DMS53 treated with DMSO at 0.1 percent for 48 hours (cell line): ENCODE results near the gene MYL2.
"Not testable (repeated sequence)": the region's sequence is repeated elsewhere in the genome, so short reads cannot be mapped to it uniquely, and the experiment has no call there.

Source experiments
- DNase-seq: peaks from one replicate; lab custom pipeline; 2025; ENCODE audit not compliant: unreplicated experiment; lab: John Stamatoyannopoulos, UW

Gene MYL2, protein sequence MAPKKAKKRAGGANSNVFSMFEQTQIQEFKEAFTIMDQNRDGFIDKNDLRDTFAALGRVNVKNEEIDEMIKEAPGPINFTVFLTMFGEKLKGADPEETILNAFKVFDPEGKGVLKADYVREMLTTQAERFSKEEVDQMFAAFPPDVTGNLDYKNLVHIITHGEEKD

GRCh38 chr12:110920324-110920910 is at the start of gene MYL2:
Gene MYL2, minus strand, starts transcription at chr12:110920579. Its CDS starts 50 bp downstream, at chr12:110920529.
- DNase-seq: no peak

- DNase-seq: no peak
These were observed 45.8 kb upstream of the MYL2 start for GRCh38 chr12:110966081-110966760.

- no peak for DNase-seq
These were observed 45.2 kb upstream of the MYL2 start for GRCh38 chr12:110965574-110965973.

GRCh38 chr12:110960795-110961194 is 40.4 kb upstream of the MYL2 start:
- no peak for DNase-seq

DNA sequence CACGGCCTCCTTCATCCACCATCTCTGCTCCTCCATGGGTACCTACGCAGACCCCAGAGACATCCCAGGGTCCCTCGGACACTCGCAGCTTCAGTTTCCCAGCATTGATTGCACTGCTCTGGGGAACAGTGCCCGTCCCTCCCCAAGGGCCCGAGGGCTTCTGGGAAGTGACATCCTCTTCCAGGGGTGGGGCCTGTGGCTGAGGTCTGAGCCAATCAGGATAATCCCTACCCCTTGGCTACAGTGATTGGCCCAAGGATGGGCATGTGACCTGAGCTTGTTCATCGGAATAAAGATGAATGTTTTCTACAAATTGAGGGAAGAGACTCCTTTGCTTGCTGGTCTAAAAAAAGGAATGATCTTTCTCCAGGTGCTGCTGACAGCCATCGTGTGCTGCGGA is 37.3 kb upstream of the MYL2 start:
- no peak for DNase-seq

DNA sequence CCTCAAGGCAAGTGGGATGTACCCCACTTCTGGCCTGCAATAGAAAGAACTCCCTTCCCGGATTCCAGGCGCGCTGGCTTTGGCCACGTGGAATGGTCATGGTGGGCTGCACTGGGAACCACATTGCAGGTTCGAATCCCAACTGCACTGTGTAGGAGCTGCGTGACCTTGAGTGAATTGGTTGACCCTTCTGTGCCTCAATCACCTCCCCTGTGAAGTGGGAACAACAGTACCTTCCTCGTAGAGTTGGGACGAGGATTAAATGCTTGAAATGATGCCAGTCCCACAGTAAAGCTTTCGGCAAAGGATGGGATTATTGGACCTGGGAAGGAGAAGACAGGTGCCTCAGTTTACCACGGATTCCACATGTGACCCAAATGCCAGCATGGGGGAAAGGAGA is 36.8 kb upstream of the MYL2 start:
- no peak for DNase-seq

- DNase-seq: not testable (repeated sequence)
These were observed 30.5 kb upstream of the MYL2 start for GRCh38 chr12:110950867-110951266.

DNA sequence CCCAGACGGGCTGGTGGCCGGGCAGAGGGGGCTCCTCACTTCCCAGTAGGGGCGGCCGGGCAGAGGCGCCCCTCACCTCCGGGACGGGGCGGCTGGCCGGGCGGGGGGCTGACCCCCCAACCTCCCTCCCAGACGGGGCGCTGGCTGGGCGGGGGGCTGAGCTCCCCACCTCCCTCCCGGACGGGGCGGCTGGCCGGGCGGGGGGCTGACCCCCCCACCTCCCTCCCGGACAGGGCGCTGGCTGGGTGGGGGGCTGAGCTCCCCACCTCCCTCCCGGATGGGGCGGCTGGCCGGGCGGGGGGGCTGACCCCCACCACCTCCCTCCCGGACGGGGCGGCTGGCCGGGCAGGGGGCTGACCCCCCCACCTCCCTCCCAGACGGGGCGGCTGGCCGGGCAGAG is 30.1 kb upstream of the MYL2 start:
- not testable (repeated sequence) for DNase-seq

DNA sequence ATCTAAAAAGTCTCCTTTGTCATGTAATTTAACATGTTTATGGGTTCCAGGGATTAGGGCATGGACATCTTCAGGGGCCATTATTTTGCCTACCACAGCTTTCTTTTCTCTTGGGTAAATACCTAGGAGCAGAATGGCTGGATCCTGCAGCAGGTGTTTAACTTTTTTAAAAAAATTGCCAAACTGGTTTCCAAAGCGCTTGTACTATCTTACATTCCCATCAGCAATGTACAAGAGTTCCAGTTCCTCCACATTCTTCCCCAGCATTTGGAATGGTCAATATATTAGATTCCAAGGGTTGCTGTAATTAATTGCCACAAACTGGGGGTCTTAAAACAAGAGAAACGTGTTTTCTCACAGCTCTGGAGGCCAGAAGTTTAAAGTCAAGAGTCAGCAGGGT is 27.7 kb upstream of the MYL2 start:
- no peak for DNase-seq

- DNase-seq: no peak
These were observed 23.0 kb upstream of the MYL2 start for GRCh38 chr12:110943373-110943772.

DNA sequence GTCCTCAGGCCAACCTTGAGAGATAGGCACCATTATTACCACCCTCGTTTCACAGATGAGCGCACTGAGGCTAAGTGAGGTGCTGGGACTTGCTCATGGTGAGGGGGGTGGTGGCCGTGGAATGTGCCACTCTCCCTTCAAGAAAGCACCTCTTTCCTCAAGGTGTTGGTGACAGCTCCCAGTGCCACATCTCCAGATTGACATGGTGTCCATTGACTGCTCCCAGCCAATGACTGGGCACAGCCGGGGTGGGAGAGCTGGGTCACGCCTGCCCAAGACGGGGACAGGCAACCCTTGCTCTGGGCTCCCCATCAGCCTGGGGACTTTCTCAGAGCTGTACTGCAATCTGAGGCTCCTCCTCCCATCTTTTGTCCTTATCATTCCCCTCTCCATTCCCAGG is 21.0 kb upstream of the MYL2 start:
- no peak for DNase-seq

DNA sequence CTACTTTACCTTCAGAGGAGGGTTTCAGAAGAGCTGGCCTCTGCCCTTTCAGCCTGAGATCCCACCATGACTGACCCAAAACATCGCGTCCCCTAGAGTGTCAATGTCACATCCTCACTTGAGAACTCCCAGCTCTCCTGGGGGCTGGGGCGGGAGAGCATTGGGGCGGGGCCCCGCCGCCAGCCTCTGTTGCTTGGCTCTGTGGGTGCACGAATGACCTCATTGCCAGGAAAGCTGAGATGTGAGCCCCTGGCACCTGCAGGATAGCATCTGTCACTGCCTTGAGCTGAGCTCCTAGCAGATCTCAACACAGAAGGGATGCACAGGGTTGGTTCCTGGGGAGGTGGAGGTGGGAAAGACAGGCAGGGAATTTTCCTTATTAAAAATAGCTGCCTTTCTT is 20.6 kb upstream of the MYL2 start:
- no peak for DNase-seq

- no peak for DNase-seq
These were observed 19.9 kb upstream of the MYL2 start for GRCh38 chr12:110940296-110940695.

DNA sequence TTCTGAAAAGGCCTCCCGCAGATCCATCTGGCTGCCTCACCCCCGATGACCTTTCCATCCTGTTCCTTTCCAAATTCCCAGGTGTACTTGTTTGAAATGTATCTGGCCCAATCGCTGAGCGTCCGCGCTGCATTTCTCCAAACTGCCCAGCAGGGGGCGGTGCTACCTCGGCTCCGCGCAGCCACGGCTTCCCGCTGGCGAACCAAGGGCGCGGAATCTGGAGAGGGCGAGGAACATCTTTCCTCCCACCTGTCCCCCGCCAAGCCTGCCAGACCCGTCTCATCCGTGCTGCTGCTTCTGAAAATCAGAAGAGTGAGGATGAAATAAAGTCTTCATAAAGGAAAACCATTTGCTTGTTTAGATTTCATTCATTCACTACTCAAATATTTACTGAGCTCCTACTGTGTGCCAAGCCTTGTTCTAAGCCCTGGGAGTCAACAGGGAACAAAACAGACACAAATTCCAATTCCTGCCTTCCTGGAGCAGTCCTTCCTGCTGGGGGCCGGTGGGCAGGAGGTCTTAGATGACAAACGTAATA is 16.8 kb upstream of the MYL2 start:
- no peak for DNase-seq

- no peak for DNase-seq
These were observed 16.2 kb upstream of the MYL2 start for GRCh38 chr12:110936367-110937103.

- no peak for DNase-seq
These were observed 15.2 kb upstream of the MYL2 start for GRCh38 chr12:110935588-110935987.

DNA sequence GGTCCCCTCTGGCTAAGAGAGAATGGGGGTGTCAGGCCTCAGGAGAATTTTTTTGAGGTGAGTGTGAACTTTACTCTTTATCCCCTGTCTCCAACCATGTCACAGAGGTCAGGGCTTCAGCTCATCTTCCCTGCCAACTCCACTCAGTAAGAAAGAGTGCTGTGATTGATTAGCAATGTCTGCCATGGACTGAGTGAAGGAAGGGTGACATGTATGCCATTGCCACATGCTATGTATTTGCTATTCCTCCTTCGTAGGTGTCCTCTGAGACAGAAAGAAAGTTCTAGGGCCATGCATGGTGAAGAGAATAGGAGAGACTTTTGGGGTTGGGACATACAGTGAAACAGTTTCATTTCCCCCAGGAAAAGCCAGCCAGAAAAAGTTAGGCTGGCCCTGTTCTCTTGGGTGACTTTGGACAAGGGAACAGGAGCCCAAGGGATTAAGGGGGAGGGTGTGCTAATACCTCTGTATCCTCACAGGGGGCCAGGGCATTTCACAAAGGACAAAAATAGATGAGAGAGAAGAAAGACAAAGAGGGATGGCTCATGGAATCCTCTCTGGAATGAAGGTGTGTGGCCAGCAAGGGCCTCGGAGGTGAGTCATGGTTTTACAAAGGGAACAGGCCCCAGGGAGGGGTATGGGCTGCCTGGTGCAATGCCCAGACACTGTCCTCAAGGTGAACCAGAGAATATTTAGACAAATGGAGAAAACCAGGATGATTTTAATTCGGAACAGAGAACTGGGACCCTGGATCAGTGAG is 13.9 kb upstream of the MYL2 start:
- no peak for DNase-seq

GRCh38 chr12:110933326-110933974 is 13.1 kb upstream of the MYL2 start:
- DNase-seq: no peak

DNA sequence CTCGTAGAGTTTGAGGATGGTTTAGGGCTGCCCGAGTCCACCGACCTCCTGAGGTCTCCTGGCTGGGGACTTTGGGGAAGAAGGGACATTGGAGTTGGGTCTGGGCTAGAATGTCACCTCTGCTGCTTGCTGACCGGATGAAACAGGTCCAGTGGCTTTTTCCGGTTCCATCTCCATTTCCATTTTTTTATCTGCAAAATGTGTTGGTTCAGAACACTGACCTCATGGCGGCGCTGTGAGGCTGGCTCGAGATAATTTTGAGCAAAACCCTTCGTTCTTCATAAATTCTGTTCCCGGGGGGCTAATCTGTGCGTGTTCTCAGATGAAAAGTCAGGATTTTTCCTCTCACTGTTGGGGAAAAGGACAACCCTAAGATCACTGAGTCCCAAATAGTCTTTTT is 11.7 kb upstream of the MYL2 start:
- no peak for DNase-seq

- no peak for DNase-seq
These were observed 10.9 kb upstream of the MYL2 start for GRCh38 chr12:110931315-110931728.
